ENCODE data around the gene RPS4Y1.

RPS4Y1 gene

GRCh38 chrY:2893471-2893870, 52.1 kb downstream of the RPS4Y1 start:
- TF ChIP-seq CTCF (IDR thresholded peaks at IDR 0.05; ENCODE audit: control extremely low read depth, extremely low read depth, low read depth, missing control alignments), result no peak
- DNase-seq (ENCODE audit: extremely low spot score), result no peak
- ChIA-PET POLR2A (no interaction called here), CTCF (interaction anchor here (1.4 kb wide), 1 partner anchor 10 kb away, joined by 5 read pairs; no protein-coding TSS in a partner anchor)

- ChIA-PET POLR2A (no interaction called here), CTCF (no interaction called here)
- no peak for TF ChIP-seq CTCF (IDR thresholded peaks at IDR 0.05; ENCODE audit: control extremely low read depth, extremely low read depth, low read depth, missing control alignments)
- DNase-seq (ENCODE audit: extremely low spot score), result no peak
Measured at GRCh38 chrY:2896050-2896449, 54.6 kb downstream of the RPS4Y1 start.

DNA sequence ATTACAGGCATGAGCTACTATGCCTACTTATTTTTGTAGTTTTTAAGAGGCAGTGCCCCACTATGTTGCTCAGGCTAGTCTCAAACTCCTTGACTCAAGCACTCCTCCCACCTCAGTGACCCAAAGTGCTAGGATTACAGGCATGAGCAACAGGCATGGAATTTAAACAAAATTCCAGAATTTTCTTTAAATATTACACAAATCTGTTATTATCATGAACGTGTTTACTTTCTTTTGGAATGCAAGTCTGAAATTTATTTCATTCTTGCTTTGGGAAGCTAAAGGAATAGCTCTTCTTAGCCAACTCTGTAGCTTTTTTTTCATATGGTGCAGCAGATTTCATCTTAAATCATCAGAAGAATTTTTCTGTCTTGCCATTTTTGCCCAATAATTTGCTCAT, 66.0 kb downstream of the RPS4Y1 start:
- no peak for TF ChIP-seq CTCF (IDR thresholded peaks at IDR 0.05; ENCODE audit: control extremely low read depth, extremely low read depth, low read depth, missing control alignments)
- CTCF ChIA-PET, result no interaction called here
- DNase-seq (ENCODE audit: extremely low spot score), result no peak
- POLR2A ChIA-PET, result no interaction called here

DNA sequence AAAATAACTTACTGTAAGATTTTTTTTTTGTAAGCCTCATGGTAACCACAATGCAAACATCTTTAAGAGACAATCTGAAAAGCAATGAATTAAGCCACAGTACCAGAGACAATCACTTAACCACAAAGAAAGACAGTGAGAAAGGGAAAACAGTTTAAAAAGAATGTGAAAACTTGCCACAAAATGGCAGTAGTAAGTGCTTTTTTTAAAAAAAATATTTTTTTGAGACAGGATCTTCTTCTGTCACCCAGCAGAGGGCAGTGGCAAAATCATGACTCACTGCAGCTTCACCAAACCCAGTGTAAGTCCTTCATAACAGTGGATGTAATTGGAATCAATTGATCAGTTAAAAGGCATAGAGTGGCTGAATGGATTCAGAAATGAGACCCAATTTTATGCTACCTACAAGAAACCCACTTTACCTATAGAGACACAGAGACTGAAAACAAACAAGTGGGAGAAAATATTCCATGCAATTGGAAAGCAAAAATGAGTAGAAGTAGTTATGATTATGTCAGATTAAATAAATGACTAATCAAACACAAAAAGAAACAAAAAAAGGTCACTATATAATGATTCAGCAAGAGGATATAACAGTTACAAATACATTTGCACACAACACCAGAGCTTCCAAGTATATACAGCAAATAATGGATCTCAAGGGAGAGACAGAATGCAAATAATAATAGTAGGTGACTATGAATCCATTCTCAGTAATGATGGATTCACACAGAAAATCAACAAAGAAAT, 71.8 kb downstream of the RPS4Y1 start:
- TF ChIP-seq CTCF (IDR thresholded peaks at IDR 0.05; ENCODE audit: control extremely low read depth, extremely low read depth, low read depth, missing control alignments), result peak; percentile 18
- DNase-seq (ENCODE audit: extremely low spot score), result peak; percentile 1
- ChIA-PET CTCF (no interaction called here), POLR2A (interaction anchor here (0.9 kb wide), 1 partner anchor 38 kb away, joined by 3 read pairs; no protein-coding TSS in a partner anchor)
